Fibroblast of lung (primary cell): ENCODE results near the gene WDR72. TPM values are rescaled to one million over a fixed set of nuclear protein-coding genes. Genes with fewer than 3 reads are reported as not detected.

Source experiments
- DNase-seq, 2 donors: peaks; one replicate each; pipeline versions ENCODE4 v3.0.0 to v3.0.0-alpha.2; 2010; ENCODE audit warnings: low read depth in 2 of 2
- H2AFZ ChIP-seq: 2 replicates; pipeline ENCODE4 v1.5.1; 2012; ENCODE audit warnings: low read length, control low read depth, inconsistent platforms
- H3K27ac ChIP-seq: 2 replicates; pipeline ENCODE4 v1.5.1; 2011; ENCODE audit warnings: low read length, control low read depth; ENCODE audit not compliant: insufficient read depth
- H3K27me3 ChIP-seq: 2 replicates; pipeline ENCODE4 v1.5.1; 2011; ENCODE audit warnings: mild to moderate bottlenecking, low read length; ENCODE audit not compliant: control insufficient read depth, insufficient read depth
- H3K36me3 ChIP-seq: 2 replicates; pipeline ENCODE4 v1.5.1; 2011; ENCODE audit warnings: low read length; ENCODE audit not compliant: control insufficient read depth, insufficient read depth
- H3K4me1 ChIP-seq: 2 replicates; pipeline ENCODE4 v1.5.1; 2011; ENCODE audit warnings: low read length; ENCODE audit not compliant: control insufficient read depth, insufficient read depth; ENCODE audit errors: extremely low read depth
- H3K4me2 ChIP-seq: 2 replicates; pipeline ENCODE4 v1.5.1; 2011; ENCODE audit warnings: low read length, control low read depth; ENCODE audit not compliant: insufficient read depth; ENCODE audit errors: extremely low read depth
- H3K4me3 ChIP-seq, 4 experiments: fragments of 200-600 bp in 1 of 4; sonication (generic) in 1 of 4; replicated peaks in 1 of 4; 2 replicates each; pipeline ENCODE4 v1.5.1; 2011 to 2016; ENCODE audit warnings: low read length in 4 of 4, low read depth in 3 of 4, mild to moderate bottlenecking in 3 of 4, control low read depth in 2 of 4, inconsistent platforms in 1 of 4, mixed read lengths in 1 of 4; ENCODE audit not compliant: insufficient read depth in 1 of 4; ENCODE audit errors: control extremely low read depth in 1 of 4
- H3K79me2 ChIP-seq: 2 replicates; pipeline ENCODE4 v1.5.1; 2012; ENCODE audit warnings: mild to moderate bottlenecking, low read length, inconsistent platforms; ENCODE audit not compliant: control insufficient read depth, insufficient read depth
- H3K9ac ChIP-seq: 2 replicates; pipeline ENCODE4 v1.5.1; 2011; ENCODE audit warnings: mild to moderate bottlenecking, low read length, control low read depth; ENCODE audit not compliant: insufficient read depth
- H3K9me3 ChIP-seq: 2 replicates; pipeline ENCODE4 v1.5.1; 2012; ENCODE audit warnings: low read depth, low read length; ENCODE audit not compliant: control insufficient read depth, insufficient read depth
- H4K20me1 ChIP-seq: 2 replicates; pipeline ENCODE4 v1.5.1; 2011; ENCODE audit warnings: low read length; ENCODE audit not compliant: control insufficient read depth, insufficient read depth; ENCODE audit errors: extremely low read depth
- CTCF ChIP-seq, 2 donors: IDR thresholded peaks in 1 of 2; conservative IDR thresholded peaks in 1 of 2; 1 replicate in 1 of 2; 2 replicates in 1 of 2; pipeline ENCODE4 v1.5.1; 2011 to 2012; ENCODE audit warnings: low read length in 2 of 2, control low read depth in 1 of 2, inconsistent platforms in 1 of 2, low read depth in 1 of 2, mild to moderate bottlenecking in 1 of 2
- EZH2 ChIP-seq: IDR thresholded peaks from 2 replicates; pipeline ENCODE4 v1.5.1; 2012; ENCODE audit warnings: low read length, control low read depth, mild to moderate bottlenecking; ENCODE audit errors: missing control alignments
- polyA plus RNA-seq, 2 donors: library from polyadenylated mRNA; depleted of rRNA in 1 of 2; stranded (reverse) in 1 of 2; unstranded in 1 of 2; fragments of >200 nt; gene quantifications; 2 replicates each; pipeline ENCODE4 v1.2.1, GENCODE V29; 2011 to 2012; ENCODE audit warnings: missing spikeins in 1 of 2
- total RNA-seq: library from RNA; depleted of rRNA; stranded (reverse); fragments of >200 nt; gene quantifications from 2 replicates; pipeline ENCODE4 v1.2.1, GENCODE V29; 2014

WDR72 gene
- total and polyA plus RNA-seq, 2 donors (not counting 1 experiment from before 2014, with no cell fraction given) = not detected

- TF ChIP-seq EZH2 (no peak), CTCF (conservative IDR thresholded peaks at IDR 0.05 in 1 of 2, IDR thresholded peaks at IDR 0.05 in 1 of 2; ENCODE audit: low read depth in 1 of 2, low read length in 2 of 2) (no peak)
- peak in 1 of 2 donors; percentile 39 for DNase-seq
- Histone ChIP-seq H3K36me3 (no peaks in the 10 kb centered on the region), H3K27me3 (no peaks in the 10 kb centered on the region), H3K9ac (no peak overlapping the region), H4K20me1 (no peaks in the 10 kb centered on the region), H3K4me3 (no peak overlapping the region), H3K4me2 (no peak overlapping the region), H3K79me2 (no peaks in the 10 kb centered on the region), H3K27ac (no peak overlapping the region), H3K4me1 (no peaks in the 10 kb centered on the region), H3K9me3 (no peaks in the 10 kb centered on the region), H2AFZ (no peak overlapping the region)
Observed at GRCh38 chr15:53470743-53471142, 288.7 kb downstream of the WDR72 start.

- TF ChIP-seq CTCF (conservative IDR thresholded peaks at IDR 0.05 in 1 of 2, IDR thresholded peaks at IDR 0.05 in 1 of 2; ENCODE audit: low read depth in 1 of 2, low read length in 2 of 2) = no peak
- TF ChIP-seq EZH2 = no peak
- H4K20me1 ChIP-seq = no peaks in the 10 kb centered on the region
Observed at GRCh38 chr15:53469422-53469821, 290.0 kb downstream of the WDR72 start.

More at GRCh38 chr15:53469422-53469821, 290.0 kb downstream of the WDR72 start:
- Histone ChIP-seq H3K9ac (no peak overlapping the region), H3K27ac (no peak overlapping the region), H3K27me3 (no peaks in the 10 kb centered on the region), H3K36me3 (no peaks in the 10 kb centered on the region), H3K4me1 (no peaks in the 10 kb centered on the region), H2AFZ (no peak overlapping the region), H3K4me2 (no peak overlapping the region), H3K79me2 (no peaks in the 10 kb centered on the region), H3K9me3 (no peaks in the 10 kb centered on the region), H3K4me3 (no peak overlapping the region)
- DNase-seq = no peak

Other genes starting within 250 kb of the WDR72 start
- gene UNC13C, start 218.8 kb upstream of the WDR72 start, total RNA-seq = not detected in 2 replicates
- not detected in 2 replicates for gene UNC13C, start 218.8 kb upstream of the WDR72 start, polyA plus RNA-seq